ENCODE results near the gene C2. TPM values are rescaled to one million over a fixed set of nuclear protein-coding genes. Genes with fewer than 3 reads are reported as not detected.

Gene C2
- total RNA-seq, result 7.1 TPM

GRCh38 chr6:31927242-31927862 lies at the start of gene C2:
TSS of gene C2 (plus strand) at chr6:31927717. CDS start at chr6:31927753, 36 bp downstream.

GRCh38 chr6:31878726-31879125 lies 48.8 kb upstream of the C2 start, which contains the start of gene SLC44A4:
TSS of gene SLC44A4 (minus strand) at chr6:31878997. CDS start at chr6:31878980, 17 bp downstream.

GRCh38 chr6:31897612-31898382 lies 29.7 kb upstream of the C2 start, which contains the start of gene EHMT2:
TSS of gene EHMT2 (minus strand) at chr6:31897698. CDS start at chr6:31897677, 21 bp downstream.

GRCh38 chr6:31901953-31902643 lies 25.4 kb upstream of the C2 start, which contains the start of gene ZBTB12:
TSS of gene ZBTB12 (minus strand) at chr6:31902086. CDS start at chr6:31901305, 781 bp downstream.

GRCh38 chr6:31945507-31946369 lies 18.2 kb downstream of the C2 start, which contains the start of gene CFB:
TSS of gene CFB (plus strand) at chr6:31946095. CDS start at chr6:31946222, 127 bp downstream.

GRCh38 chr6:31958741-31959739 lies 31.5 kb downstream of the C2 start, which contains the start of the genes NELFE and SKIC2:
TSS of gene NELFE (minus strand) at chr6:31958971. CDS start at chr6:31958446, 525 bp downstream.
TSS of gene SKIC2 (plus strand) at chr6:31959175. CDS start at chr6:31959193, 18 bp downstream.

GRCh38 chr6:31971993-31972708 lies 44.6 kb downstream of the C2 start, which contains the start of gene DXO:
TSS of gene DXO (minus strand) at chr6:31972138. CDS start at chr6:31971675, 463 bp downstream.

GRCh38 chr6:31981744-31982143 lies 54.2 kb downstream of the C2 start, which contains the start of gene C4A:
TSS of gene C4A (plus strand) at chr6:31982057. CDS start at chr6:31982108, 51 bp downstream.

Small RNA genes lying within 50 kb of the gene (small RNA-seq; reads per million reads assigned to genes)
- not detected for gene AL645922.1 (ENCODE audit: low replicate concordance)

Other genes starting within 250 kb of the C2 start
- gene LY6G5C, start 246.7 kb upstream of the C2 start, total RNA-seq, result 1.1 TPM
- gene ABHD16A, start 224.4 kb upstream of the C2 start, total RNA-seq, result 56.0 TPM
- gene LY6G6F, start 220.9 kb upstream of the C2 start, total RNA-seq, result not detected
- gene LY6G6D, start 212.4 kb upstream of the C2 start, total RNA-seq, result not detected
- not detected for gene LY6G6C, start 206.0 kb upstream of the C2 start, total RNA-seq
- gene MPIG6B, start 204.3 kb upstream of the C2 start, total RNA-seq, result 4.7 TPM
- gene DDAH2, start 198.4 kb upstream of the C2 start, total RNA-seq, result 121 TPM
- 227 TPM for gene CLIC1, start 191.2 kb upstream of the C2 start, total RNA-seq
- 18.9 TPM for gene MSH5, start 187.7 kb upstream of the C2 start, total RNA-seq
- 4.3 TPM for gene SAPCD1, start 165.1 kb upstream of the C2 start, total RNA-seq
- gene VWA7, start 150.4 kb upstream of the C2 start, total RNA-seq, result 8.6 TPM
- 38.8 TPM for gene VARS1, start 132.0 kb upstream of the C2 start, total RNA-seq
- 33.5 TPM for gene LSM2, start 120.8 kb upstream of the C2 start, total RNA-seq
- gene HSPA1L, start 112.4 kb upstream of the C2 start, total RNA-seq, result 2.9 TPM
- gene HSPA1A, start 112.2 kb upstream of the C2 start, total RNA-seq, result 1,222 TPM
- 1,232 TPM for gene HSPA1B, start 100.0 kb upstream of the C2 start, total RNA-seq
- gene NEU1, start 64.9 kb upstream of the C2 start, total RNA-seq, result 46.4 TPM
- 28.4 TPM for gene SLC44A4, start 48.7 kb upstream of the C2 start, total RNA-seq
- gene EHMT2, start 30.0 kb upstream of the C2 start, total RNA-seq, result 71.4 TPM
- 14.4 TPM for gene ZBTB12, start 25.6 kb upstream of the C2 start, total RNA-seq
- gene CFB, start 18.4 kb downstream of the C2 start, total RNA-seq, result 9.9 TPM
- gene NELFE, start 31.3 kb downstream of the C2 start, total RNA-seq, result 50.0 TPM
- gene SKIC2, start 31.5 kb downstream of the C2 start, total RNA-seq, result 53.5 TPM
- gene DXO, start 44.4 kb downstream of the C2 start, total RNA-seq, result 20.1 TPM
- gene C4A, start 54.3 kb downstream of the C2 start, total RNA-seq, result 48.4 TPM
- 45.4 TPM for gene C4B, start 87.1 kb downstream of the C2 start, total RNA-seq
- gene CYP21A2, start 110.7 kb downstream of the C2 start, total RNA-seq, result 0.64 TPM
- gene TNXB, start 181.6 kb downstream of the C2 start, total RNA-seq, result 52.8 TPM
- 49.8 TPM for gene ATF6B, start 200.5 kb downstream of the C2 start, total RNA-seq
- 4.4 TPM for gene FKBPL, start 202.6 kb downstream of the C2 start, total RNA-seq
- 1.9 TPM for gene PRRT1, start 224.2 kb downstream of the C2 start, total RNA-seq
- 39.3 TPM for gene PPT2, start 226.4 kb downstream of the C2 start, total RNA-seq
- gene EGFL8, start 236.9 kb downstream of the C2 start, total RNA-seq, result 14.0 TPM
- gene AGPAT1, start 248.4 kb downstream of the C2 start, total RNA-seq, result 29.7 TPM